MCF 10A (cell line): ENCODE measurements around the gene TCF12. TPM values are rescaled to one million over a fixed set of nuclear protein-coding genes. Genes with fewer than 3 reads are reported as not detected.

ENCODE experiments used
- BruUV-seq: library from RNA; stranded (reverse); fragments of 400-500 nt; replicated peaks from 2 replicates; lab custom pipeline; 2021; lab: Mats Ljungman, UMichigan
- CTCF ChIA-PET: fragments of 300-600 bp; sonication (Branson Sonifier 250); formaldehyde crosslinking; extraction: SDS; loops from one replicate; lab custom pipeline; 2021; ENCODE audit warnings: antibody characterized with exemption, inconsistent platforms; lab: Yijun Ruan, JAX
- POLR2A ChIA-PET: fragments of 300-600, 350-650 bp; sonication (Branson Sonifier 250); formaldehyde crosslinking; extraction: SDS; loops from one replicate; lab custom pipeline; 2020; ENCODE audit warnings: antibody characterized with exemption, inconsistent platforms; lab: Yijun Ruan, JAX
- DNase-seq: peaks from one replicate; pipeline ENCODE4 v3.0.0-alpha.2; 2018; ENCODE audit not compliant: unreplicated experiment
- H3K27ac Mint-ChIP-seq: one replicate; pipeline ENCODE4 v1.8.0; 2022; ENCODE audit warnings: mild to moderate bottlenecking, low read depth, mixed read lengths; ENCODE audit not compliant: unreplicated experiment
- H3K27me3 Mint-ChIP-seq: one replicate; pipeline ENCODE4 v1.8.0; 2022; ENCODE audit warnings: mixed read lengths; ENCODE audit not compliant: insufficient read depth, unreplicated experiment
- H3K36me3 Mint-ChIP-seq: one replicate; pipeline ENCODE4 v1.8.0; 2022; ENCODE audit warnings: mild to moderate bottlenecking, moderate library complexity, mixed read lengths; ENCODE audit not compliant: insufficient read depth, unreplicated experiment
- H3K4me1 Mint-ChIP-seq: one replicate; pipeline ENCODE4 v1.8.0; 2022; ENCODE audit warnings: mixed read lengths; ENCODE audit not compliant: insufficient read depth, unreplicated experiment
- H3K4me3 Mint-ChIP-seq: one replicate; pipeline ENCODE4 v1.8.0; 2022; ENCODE audit warnings: mild to moderate bottlenecking, moderate library complexity, mixed read lengths; ENCODE audit not compliant: unreplicated experiment
- H3K9me3 Mint-ChIP-seq: one replicate; pipeline ENCODE4 v1.8.0; 2022; ENCODE audit warnings: mixed read lengths; ENCODE audit not compliant: unreplicated experiment
- CTCF ChIP-seq: fragments of 200-600 bp; IDR thresholded peaks from one replicate; pipeline ENCODE4 v1.8.0; 2022; ENCODE audit warnings: antibody characterized with exemption, mild to moderate bottlenecking; ENCODE audit not compliant: unreplicated experiment
- intact Hi-C: fragments of 100-400 bp; cut with micrococcal nuclease; formaldehyde crosslinking; loops from 2 replicates; pipeline ENCODE4 v1.14.1; 2022
- total RNA-seq: library from RNA; stranded (reverse); gene quantifications from 2 replicates; pipeline ENCODE4 v1.2.3, GENCODE V29; 2022

Gene TCF12
- total RNA-seq, 1 experiment from 2014 or later: 140 TPM

DNA sequence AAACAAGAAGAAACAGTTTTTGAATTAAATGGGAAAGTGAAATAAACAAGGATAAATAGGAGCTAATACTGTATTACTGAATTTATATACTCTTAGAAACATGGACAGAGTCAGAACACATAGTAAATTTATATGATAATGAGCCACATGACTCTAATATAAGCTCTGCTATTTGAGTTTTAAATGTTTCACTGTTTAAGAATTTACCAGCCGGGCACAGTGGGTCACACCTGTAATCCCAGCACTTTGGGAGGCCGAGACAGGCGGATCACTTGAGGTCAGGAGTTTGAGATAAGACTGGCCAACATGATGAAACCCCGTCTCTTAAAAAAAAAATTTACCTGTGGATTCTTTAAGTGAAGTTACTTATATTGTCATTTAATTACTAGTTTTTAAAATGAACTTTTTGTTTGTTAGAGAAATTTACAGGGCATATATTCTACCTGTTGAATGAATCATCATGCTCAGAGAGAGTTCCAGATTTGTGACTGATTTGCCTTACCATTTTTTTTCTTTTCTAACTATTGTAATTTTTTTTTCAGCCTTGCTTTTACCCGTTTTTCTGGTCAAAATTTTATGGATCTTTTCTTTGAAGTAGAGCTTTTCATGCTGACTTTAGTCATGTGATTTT is 125.7 kb downstream of the TCF12 start:
- H3K4me3 Mint-ChIP-seq: no peak overlapping the region
- no peak for TF ChIP-seq CTCF
- DNase-seq: no peak
- BruUV-seq: no TSS peak
- intact Hi-C loops: no loop called here
- no peaks in the 10 kb centered on the region for H3K27me3 Mint-ChIP-seq
- POLR2A ChIA-PET: interaction anchor here (0.6 to 1.5 kb wide), 6 partner anchors 9 to 516 kb away, joined by 3 to 5 read pairs (median 4); no protein-coding TSS in a partner anchor
- peaks cover 9% of the 10 kb centered on the region for H3K36me3 Mint-ChIP-seq
- CTCF ChIA-PET: no interaction called here
- no peaks in the 10 kb centered on the region for H3K9me3 Mint-ChIP-seq
- no peaks in the 10 kb centered on the region for H3K4me1 Mint-ChIP-seq
- H3K27ac Mint-ChIP-seq: no peak overlapping the region

- Mint-ChIP-seq H3K36me3 (peaks cover 4% of the 10 kb centered on the region), H3K4me1 (no peaks in the 10 kb centered on the region)
Observed at GRCh38 chr15:57044970-57045369, 126.5 kb downstream of the TCF12 start.

DNA sequence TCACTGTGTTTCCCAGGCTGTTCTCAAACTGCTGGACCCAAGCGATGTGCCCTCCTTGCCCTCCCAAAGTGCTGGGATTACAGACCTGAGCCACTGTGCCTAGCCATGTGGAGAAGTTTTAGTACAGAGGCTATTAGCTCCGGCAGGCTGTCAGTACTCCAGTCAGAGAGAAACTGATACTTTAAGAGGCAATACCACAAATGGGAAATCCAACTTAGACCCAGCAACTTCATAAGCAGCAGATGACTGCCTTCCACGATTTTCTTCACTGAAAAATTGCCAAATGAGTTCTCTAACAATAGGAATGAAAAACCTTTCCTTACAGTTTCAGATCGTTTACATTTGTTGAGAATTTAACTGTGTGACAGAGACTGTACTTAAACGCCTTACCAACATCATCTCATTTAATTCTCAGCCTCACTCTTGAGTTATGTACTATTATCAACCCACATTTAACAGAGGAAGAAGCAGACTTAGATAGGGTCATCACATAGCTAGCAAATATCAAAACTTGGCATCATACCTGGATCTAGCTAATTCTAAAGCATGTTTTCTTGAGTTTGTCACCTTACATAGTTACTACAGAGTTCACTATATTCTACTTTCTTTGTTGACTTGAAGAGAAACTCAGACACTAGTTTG is 127.4 kb downstream of the TCF12 start:
- DNase-seq: no peak
- no peak overlapping the region for H3K4me3 Mint-ChIP-seq
- H3K4me1 Mint-ChIP-seq: peaks cover 6% of the 10 kb centered on the region
- no peak overlapping the region for H3K27ac Mint-ChIP-seq
- H3K9me3 Mint-ChIP-seq: no peaks in the 10 kb centered on the region
- H3K36me3 Mint-ChIP-seq: peaks cover 10% of the 10 kb centered on the region
- BruUV-seq: no TSS peak
- CTCF ChIA-PET: no interaction called here
- POLR2A ChIA-PET: no interaction called here
- intact Hi-C loops: no loop called here
- no peaks in the 10 kb centered on the region for H3K27me3 Mint-ChIP-seq
- no peak for TF ChIP-seq CTCF

More at GRCh38 chr15:57044970-57045369, 126.5 kb downstream of the TCF12 start:
- Mint-ChIP-seq H3K4me3 (no peak overlapping the region), H3K9me3 (no peaks in the 10 kb centered on the region), H3K27me3 (no peaks in the 10 kb centered on the region), H3K27ac (no peak overlapping the region)
- POLR2A ChIA-PET: interaction anchor here (0.7 to 1.5 kb wide), 3 partner anchors 8 to 239 kb away, joined by 4 to 5 read pairs (median 4); no protein-coding TSS in a partner anchor
- DNase-seq: no peak
- BruUV-seq: no TSS peak
- intact Hi-C loops: no loop called here
- CTCF ChIA-PET: no interaction called here
- no peak for TF ChIP-seq CTCF

DNA sequence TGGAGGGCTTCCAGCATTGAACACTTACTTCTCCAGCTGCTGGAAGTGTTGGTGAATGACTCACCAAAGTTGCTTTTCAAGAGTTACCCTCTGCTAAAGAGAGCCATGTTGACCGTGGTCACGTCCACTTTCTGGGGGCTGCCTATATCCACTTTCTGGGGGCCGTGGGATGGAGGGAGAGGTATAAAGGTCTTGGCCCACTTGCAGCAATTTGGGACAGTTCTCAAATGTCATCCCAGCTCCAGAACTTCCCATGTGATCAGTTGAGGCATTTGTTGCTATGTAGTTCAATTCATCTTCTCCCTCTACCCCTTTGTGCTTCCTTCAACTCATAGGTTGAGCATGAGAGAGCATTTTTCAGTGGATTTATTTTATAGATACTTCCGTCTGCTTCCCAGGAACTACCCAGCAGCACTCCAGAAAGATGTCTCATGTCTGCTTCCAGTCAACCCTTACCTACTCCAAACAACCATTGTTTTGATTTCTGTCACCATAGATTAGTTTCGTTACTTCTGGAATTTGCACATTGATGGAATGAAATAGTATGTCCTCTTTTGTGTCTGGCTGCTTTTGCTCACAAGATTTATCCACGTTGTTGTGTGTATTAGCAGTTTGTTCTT is 130.6 kb downstream of the TCF12 start:
- Mint-ChIP-seq H3K36me3 (peaks cover 10% of the 10 kb centered on the region), H3K4me1 (peaks cover 6% of the 10 kb centered on the region), H3K9me3 (no peaks in the 10 kb centered on the region), H3K27me3 (no peaks in the 10 kb centered on the region), H3K27ac (no peak overlapping the region), H3K4me3 (no peak overlapping the region)
- no TSS peak for BruUV-seq
- no peak for DNase-seq
- ChIA-PET POLR2A (no interaction called here), CTCF (no interaction called here)
- TF ChIP-seq CTCF: no peak
- intact Hi-C loops: no loop called here
